GM23338 (cell line): ENCODE measurements around the gene FARSB. TPM values are rescaled to one million over a fixed set of nuclear protein-coding genes. Genes with fewer than 3 reads are reported as not detected.

Source experiments
- ATAC-seq: fragments of 200-7000 bp; cut with Tn5 transposase; 3 replicates; pipeline ENCODE4 v1.9.1; 2020
- DNase-seq: peaks from one replicate; pipeline ENCODE4 v3.0.0-alpha.2; 2015; ENCODE audit warnings: low spot score
- H2AFZ ChIP-seq: fragments of 200-600 bp; sonication (generic); 2 replicates; pipeline ENCODE4 v1.8.0; 2016; ENCODE audit warnings: antibody characterized with exemption, mild to moderate bottlenecking, moderate library complexity
- H3F3A ChIP-seq: fragments of 200-600 bp; sonication (generic); replicated peaks from 2 replicates; pipeline ENCODE4 v1.8.0; 2017; ENCODE audit warnings: antibody characterized with exemption, mixed run types, low read depth
- H3K27ac ChIP-seq: fragments of 200-600 bp; sonication (generic); 2 replicates; pipeline ENCODE4 v1.6.1; 2016; ENCODE audit warnings: low read depth
- H3K27me3 ChIP-seq: fragments of 200-600 bp; sonication (generic); 2 replicates; pipeline ENCODE4 v1.8.0; 2016; ENCODE audit warnings: mild to moderate bottlenecking, mixed run types, moderate library complexity; ENCODE audit not compliant: insufficient read depth
- H3K36me3 ChIP-seq: fragments of 200-600 bp; sonication (generic); 2 replicates; pipeline ENCODE4 v1.8.0; 2016; ENCODE audit warnings: mild to moderate bottlenecking; ENCODE audit not compliant: insufficient read depth
- H3K4me1 ChIP-seq: fragments of 200-600 bp; sonication (generic); 2 replicates; pipeline ENCODE4 v1.8.0; 2016; ENCODE audit warnings: mild to moderate bottlenecking, moderate library complexity; ENCODE audit not compliant: insufficient read depth
- H3K4me2 ChIP-seq: fragments of 200-600 bp; sonication (generic); 2 replicates; pipeline ENCODE4 v1.7.1; 2017; ENCODE audit warnings: mixed run types
- H3K4me3 ChIP-seq: fragments of 200-600 bp; sonication (generic); 2 replicates; pipeline ENCODE4 v1.6.1; 2016; ENCODE audit warnings: mixed run types
- H3K79me2 ChIP-seq: fragments of 200-600 bp; sonication (generic); replicated peaks from 2 replicates; pipeline ENCODE4 v1.8.0; 2017; ENCODE audit warnings: mild to moderate bottlenecking; ENCODE audit not compliant: insufficient read depth
- H3K9me2 ChIP-seq: fragments of 200-600 bp; sonication (generic); 2 replicates; pipeline ENCODE4 v1.8.0; 2017; ENCODE audit not compliant: insufficient read depth
- H4K20me1 ChIP-seq: fragments of 200-600 bp; sonication (generic); replicated peaks from 2 replicates; pipeline ENCODE4 v1.8.0; 2017; ENCODE audit warnings: mild to moderate bottlenecking; ENCODE audit not compliant: insufficient read depth
- H3K27ac Mint-ChIP-seq: 2 replicates; pipeline ENCODE4 v1.8.0; 2020; ENCODE audit warnings: inconsistent platforms, mild to moderate bottlenecking, moderate library complexity, mixed read lengths
- H3K27me3 Mint-ChIP-seq: 3 replicates; pipeline ENCODE4 v1.8.0; 2022; ENCODE audit warnings: low read depth, mild to moderate bottlenecking, moderate library complexity, mixed read lengths, inconsistent platforms; ENCODE audit not compliant: insufficient read depth, poor library complexity
- H3K36me3 Mint-ChIP-seq: 3 replicates; pipeline ENCODE4 v1.8.0; 2021; ENCODE audit warnings: low read depth, mild to moderate bottlenecking, inconsistent platforms, moderate library complexity, mixed read lengths
- H3K4me1 Mint-ChIP-seq: 3 replicates; pipeline ENCODE4 v1.8.0; 2020; ENCODE audit warnings: mild to moderate bottlenecking, inconsistent platforms, mixed read lengths
- H3K4me3 Mint-ChIP-seq: 3 replicates; pipeline ENCODE4 v1.8.0; 2021; ENCODE audit warnings: moderate library complexity, mild to moderate bottlenecking, inconsistent platforms, mixed read lengths
- H3K9me3 Mint-ChIP-seq: 3 replicates; pipeline ENCODE4 v1.8.0; 2020; ENCODE audit warnings: moderate library complexity, mild to moderate bottlenecking, inconsistent platforms, mixed read lengths
- CREB1 ChIP-seq: fragments of 250-450 bp; sonication (Bioruptor Pico); IDR thresholded peaks from 2 replicates; pipeline ENCODE4 v1.5.0; 2020; ENCODE audit warnings: low read depth, mild to moderate bottlenecking, moderate library complexity
- EZH2 ChIP-seq: fragments of 200-600 bp; sonication (generic); IDR thresholded peaks from one replicate; pipeline ENCODE4 v1.8.0; 2017; ENCODE audit warnings: antibody characterized with exemption, mild to moderate bottlenecking, low read depth; ENCODE audit not compliant: unreplicated experiment
- EZH2phosphoT487 ChIP-seq: fragments of 200-600 bp; sonication (generic); IDR thresholded peaks from one replicate; pipeline ENCODE4 v1.8.1; 2018; ENCODE audit warnings: antibody characterized with exemption; ENCODE audit not compliant: unreplicated experiment
- JUNB ChIP-seq: IDR thresholded peaks from one replicate; pipeline ENCODE4 v1.6.1; 2016; ENCODE audit warnings: antibody characterized with exemption; ENCODE audit not compliant: unreplicated experiment
- NANOG ChIP-seq: IDR thresholded peaks from 2 replicates; pipeline ENCODE4 v1.6.1; 2016; ENCODE audit warnings: antibody characterized with exemption, borderline replicate concordance
- POLR2AphosphoS5 ChIP-seq: IDR thresholded peaks from 2 replicates; pipeline ENCODE4 v1.6.1; 2016; ENCODE audit warnings: antibody characterized with exemption, low read depth
- STAT1 ChIP-seq: IDR thresholded peaks from one replicate; pipeline ENCODE4 v1.6.1; 2016; ENCODE audit warnings: antibody characterized with exemption; ENCODE audit not compliant: unreplicated experiment
- ZNF114 ChIP-seq: fragments of 250-450 bp; sonication (Bioruptor Pico); IDR thresholded peaks from 2 replicates; pipeline ENCODE4 v1.5.0; 2020; ENCODE audit warnings: mild to moderate bottlenecking, moderate library complexity
- ZNF331 ChIP-seq: fragments of 250-450 bp; sonication (Bioruptor Pico); IDR thresholded peaks from 2 replicates; pipeline ENCODE4 v1.5.0; 2020; ENCODE audit warnings: low read depth, mild to moderate bottlenecking, moderate library complexity
- polyA plus RNA-seq: library from polyadenylated mRNA; unstranded; fragments of >200 nt; fragmentation: Nextera tagmentation; extraction: Ambion mirVana; gene quantifications from 2 replicates; pipeline ENCODE4 v1.2.1, GENCODE V29; 2016
- total RNA-seq: library from RNA; depleted of rRNA; stranded (reverse); fragments of >200 nt; shearing (Covaris generic); gene quantifications from 2 replicates; pipeline ENCODE4 v1.2.3, GENCODE V29; 2014
- TF ChIP-seq, protein P1 (sequence below): IDR thresholded peaks from one replicate; pipeline ENCODE4 v1.6.1; 2018; ENCODE audit warnings: antibody characterized with exemption; ENCODE audit not compliant: unreplicated experiment
- TF ChIP-seq, protein P2 (sequence below): IDR thresholded peaks from 2 replicates; pipeline ENCODE4 v1.6.1; 2016; ENCODE audit warnings: antibody characterized with exemption
- TF ChIP-seq, protein P3 (sequence below): fragments of 250-450 bp; sonication (Bioruptor Pico); IDR thresholded peaks from 2 replicates; pipeline ENCODE4 v1.5.0; 2020; ENCODE audit warnings: mild to moderate bottlenecking, moderate library complexity

FARSB gene
- total and polyA plus RNA-seq, 2 experiments from 2014 or later = 32.5 to 40.0 TPM

DNA sequence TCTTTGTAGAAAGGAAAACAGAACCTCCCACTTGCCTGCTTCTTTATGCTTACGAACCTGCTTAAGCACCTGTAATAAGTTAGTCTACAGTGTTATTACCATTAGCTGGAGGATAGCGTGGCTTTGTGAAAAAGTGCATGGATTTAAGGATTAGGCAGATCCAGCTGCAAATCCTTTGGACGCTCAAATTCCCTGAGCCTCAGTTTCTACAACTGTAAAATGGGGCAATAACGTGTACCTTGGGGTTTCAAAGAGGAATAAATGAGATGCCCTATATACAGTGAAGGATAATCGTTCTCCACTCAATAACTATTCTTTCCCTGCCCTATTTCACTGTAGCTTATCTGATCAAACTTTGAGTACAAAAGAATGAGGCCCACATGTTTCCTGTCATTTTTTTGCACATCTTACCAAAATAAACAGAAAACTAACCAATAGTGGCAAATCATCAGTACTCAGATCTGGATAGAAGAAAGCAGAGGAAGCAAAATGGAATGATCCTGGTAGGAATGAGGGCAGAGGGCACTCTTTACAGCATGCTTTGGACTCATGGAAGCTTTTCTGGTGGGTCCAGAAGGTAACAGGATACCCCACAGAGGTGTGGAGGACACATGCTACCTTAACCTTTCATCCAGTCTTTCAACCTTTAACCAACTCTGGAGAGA lies 30.3 kb upstream of the FARSB start:
- H3K36me3 ChIP-seq = no peaks in the 10 kb centered on the region
- no peak overlapping the region for H3K4me3 ChIP-seq
- H3K4me1 ChIP-seq = no peaks in the 10 kb centered on the region
- Mint-ChIP-seq H3K27me3 (peaks cover 3% of the 10 kb centered on the region), H3K9me3 (no peaks in the 10 kb centered on the region), H3K36me3 (no peaks in the 10 kb centered on the region), H3K4me3 (no peak overlapping the region), H3K27ac (no peak overlapping the region), H3K4me1 (no peaks in the 10 kb centered on the region; the same call in 2 of the 3 replicates)
- no peaks in the 10 kb centered on the region for H3K9me2 ChIP-seq
- TF ChIP-seq ZNF331 = no peak
- TF ChIP-seq, protein P1, sequence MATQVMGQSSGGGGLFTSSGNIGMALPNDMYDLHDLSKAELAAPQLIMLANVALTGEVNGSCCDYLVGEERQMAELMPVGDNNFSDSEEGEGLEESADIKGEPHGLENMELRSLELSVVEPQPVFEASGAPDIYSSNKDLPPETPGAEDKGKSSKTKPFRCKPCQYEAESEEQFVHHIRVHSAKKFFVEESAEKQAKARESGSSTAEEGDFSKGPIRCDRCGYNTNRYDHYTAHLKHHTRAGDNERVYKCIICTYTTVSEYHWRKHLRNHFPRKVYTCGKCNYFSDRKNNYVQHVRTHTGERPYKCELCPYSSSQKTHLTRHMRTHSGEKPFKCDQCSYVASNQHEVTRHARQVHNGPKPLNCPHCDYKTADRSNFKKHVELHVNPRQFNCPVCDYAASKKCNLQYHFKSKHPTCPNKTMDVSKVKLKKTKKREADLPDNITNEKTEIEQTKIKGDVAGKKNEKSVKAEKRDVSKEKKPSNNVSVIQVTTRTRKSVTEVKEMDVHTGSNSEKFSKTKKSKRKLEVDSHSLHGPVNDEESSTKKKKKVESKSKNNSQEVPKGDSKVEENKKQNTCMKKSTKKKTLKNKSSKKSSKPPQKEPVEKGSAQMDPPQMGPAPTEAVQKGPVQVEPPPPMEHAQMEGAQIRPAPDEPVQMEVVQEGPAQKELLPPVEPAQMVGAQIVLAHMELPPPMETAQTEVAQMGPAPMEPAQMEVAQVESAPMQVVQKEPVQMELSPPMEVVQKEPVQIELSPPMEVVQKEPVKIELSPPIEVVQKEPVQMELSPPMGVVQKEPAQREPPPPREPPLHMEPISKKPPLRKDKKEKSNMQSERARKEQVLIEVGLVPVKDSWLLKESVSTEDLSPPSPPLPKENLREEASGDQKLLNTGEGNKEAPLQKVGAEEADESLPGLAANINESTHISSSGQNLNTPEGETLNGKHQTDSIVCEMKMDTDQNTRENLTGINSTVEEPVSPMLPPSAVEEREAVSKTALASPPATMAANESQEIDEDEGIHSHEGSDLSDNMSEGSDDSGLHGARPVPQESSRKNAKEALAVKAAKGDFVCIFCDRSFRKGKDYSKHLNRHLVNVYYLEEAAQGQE = no peak
- no peaks in the 10 kb centered on the region for H3K79me2 ChIP-seq
- no peaks in the 10 kb centered on the region for H3F3A ChIP-seq
- no peaks in the 10 kb centered on the region for H3K27me3 ChIP-seq
- no peak overlapping the region for H3K4me2 ChIP-seq
- H2AFZ ChIP-seq = no peak overlapping the region
- H3K27ac ChIP-seq = no peak overlapping the region
- no peaks in the 10 kb centered on the region for H4K20me1 ChIP-seq
- no peak for DNase-seq
- no peak for ATAC-seq

DNA sequence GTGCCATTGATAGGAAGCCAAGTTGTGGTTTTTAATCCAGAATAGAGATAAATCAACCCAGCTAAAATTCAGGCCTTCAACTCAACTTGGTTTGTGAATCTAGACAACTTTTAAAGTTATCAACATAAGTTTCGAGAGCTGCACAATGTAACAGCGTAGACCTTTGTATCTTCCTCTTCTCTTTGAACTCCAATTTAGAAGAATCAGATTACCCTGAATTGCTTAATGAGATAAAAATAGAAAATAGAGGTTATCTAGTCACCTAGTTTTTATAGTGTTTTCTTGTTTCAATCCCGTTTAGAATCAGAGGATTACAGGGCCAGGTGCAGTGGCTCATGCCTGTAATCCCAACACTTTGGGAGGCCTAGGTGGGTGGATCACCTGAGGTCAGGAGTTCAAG lies 27.9 kb upstream of the FARSB start:
- Histone ChIP-seq H3K27me3 (no peaks in the 10 kb centered on the region), H3K4me3 (no peak overlapping the region), H3K4me1 (no peaks in the 10 kb centered on the region), H2AFZ (no peak overlapping the region), H3K79me2 (no peaks in the 10 kb centered on the region), H4K20me1 (no peaks in the 10 kb centered on the region), H3K27ac (no peak overlapping the region), H3K9me2 (no peaks in the 10 kb centered on the region), H3K36me3 (no peaks in the 10 kb centered on the region), H3F3A (no peaks in the 10 kb centered on the region), H3K4me2 (no peak overlapping the region)
- no peaks in the 10 kb centered on the region for H3K4me1 Mint-ChIP-seq
- H3K27me3 Mint-ChIP-seq = peaks cover 3% of the 10 kb centered on the region
- DNase-seq (no peak), ATAC-seq (no peak)
- H3K27ac Mint-ChIP-seq = no peak overlapping the region
- H3K9me3 Mint-ChIP-seq = no peaks in the 10 kb centered on the region
- no peak overlapping the region for H3K4me3 Mint-ChIP-seq
- H3K36me3 Mint-ChIP-seq = no peaks in the 10 kb centered on the region
- no peak for TF ChIP-seq CREB1 (CRISPR knock-in tag)
- TF ChIP-seq, protein P2, sequence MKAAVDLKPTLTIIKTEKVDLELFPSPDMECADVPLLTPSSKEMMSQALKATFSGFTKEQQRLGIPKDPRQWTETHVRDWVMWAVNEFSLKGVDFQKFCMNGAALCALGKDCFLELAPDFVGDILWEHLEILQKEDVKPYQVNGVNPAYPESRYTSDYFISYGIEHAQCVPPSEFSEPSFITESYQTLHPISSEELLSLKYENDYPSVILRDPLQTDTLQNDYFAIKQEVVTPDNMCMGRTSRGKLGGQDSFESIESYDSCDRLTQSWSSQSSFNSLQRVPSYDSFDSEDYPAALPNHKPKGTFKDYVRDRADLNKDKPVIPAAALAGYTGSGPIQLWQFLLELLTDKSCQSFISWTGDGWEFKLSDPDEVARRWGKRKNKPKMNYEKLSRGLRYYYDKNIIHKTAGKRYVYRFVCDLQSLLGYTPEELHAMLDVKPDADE = no peak
- TF ChIP-seq NANOG = no peak
- TF ChIP-seq EZH2 = no peak
- TF ChIP-seq ZNF114 (CRISPR knock-in tag) = no peak
- TF ChIP-seq, protein P3, sequence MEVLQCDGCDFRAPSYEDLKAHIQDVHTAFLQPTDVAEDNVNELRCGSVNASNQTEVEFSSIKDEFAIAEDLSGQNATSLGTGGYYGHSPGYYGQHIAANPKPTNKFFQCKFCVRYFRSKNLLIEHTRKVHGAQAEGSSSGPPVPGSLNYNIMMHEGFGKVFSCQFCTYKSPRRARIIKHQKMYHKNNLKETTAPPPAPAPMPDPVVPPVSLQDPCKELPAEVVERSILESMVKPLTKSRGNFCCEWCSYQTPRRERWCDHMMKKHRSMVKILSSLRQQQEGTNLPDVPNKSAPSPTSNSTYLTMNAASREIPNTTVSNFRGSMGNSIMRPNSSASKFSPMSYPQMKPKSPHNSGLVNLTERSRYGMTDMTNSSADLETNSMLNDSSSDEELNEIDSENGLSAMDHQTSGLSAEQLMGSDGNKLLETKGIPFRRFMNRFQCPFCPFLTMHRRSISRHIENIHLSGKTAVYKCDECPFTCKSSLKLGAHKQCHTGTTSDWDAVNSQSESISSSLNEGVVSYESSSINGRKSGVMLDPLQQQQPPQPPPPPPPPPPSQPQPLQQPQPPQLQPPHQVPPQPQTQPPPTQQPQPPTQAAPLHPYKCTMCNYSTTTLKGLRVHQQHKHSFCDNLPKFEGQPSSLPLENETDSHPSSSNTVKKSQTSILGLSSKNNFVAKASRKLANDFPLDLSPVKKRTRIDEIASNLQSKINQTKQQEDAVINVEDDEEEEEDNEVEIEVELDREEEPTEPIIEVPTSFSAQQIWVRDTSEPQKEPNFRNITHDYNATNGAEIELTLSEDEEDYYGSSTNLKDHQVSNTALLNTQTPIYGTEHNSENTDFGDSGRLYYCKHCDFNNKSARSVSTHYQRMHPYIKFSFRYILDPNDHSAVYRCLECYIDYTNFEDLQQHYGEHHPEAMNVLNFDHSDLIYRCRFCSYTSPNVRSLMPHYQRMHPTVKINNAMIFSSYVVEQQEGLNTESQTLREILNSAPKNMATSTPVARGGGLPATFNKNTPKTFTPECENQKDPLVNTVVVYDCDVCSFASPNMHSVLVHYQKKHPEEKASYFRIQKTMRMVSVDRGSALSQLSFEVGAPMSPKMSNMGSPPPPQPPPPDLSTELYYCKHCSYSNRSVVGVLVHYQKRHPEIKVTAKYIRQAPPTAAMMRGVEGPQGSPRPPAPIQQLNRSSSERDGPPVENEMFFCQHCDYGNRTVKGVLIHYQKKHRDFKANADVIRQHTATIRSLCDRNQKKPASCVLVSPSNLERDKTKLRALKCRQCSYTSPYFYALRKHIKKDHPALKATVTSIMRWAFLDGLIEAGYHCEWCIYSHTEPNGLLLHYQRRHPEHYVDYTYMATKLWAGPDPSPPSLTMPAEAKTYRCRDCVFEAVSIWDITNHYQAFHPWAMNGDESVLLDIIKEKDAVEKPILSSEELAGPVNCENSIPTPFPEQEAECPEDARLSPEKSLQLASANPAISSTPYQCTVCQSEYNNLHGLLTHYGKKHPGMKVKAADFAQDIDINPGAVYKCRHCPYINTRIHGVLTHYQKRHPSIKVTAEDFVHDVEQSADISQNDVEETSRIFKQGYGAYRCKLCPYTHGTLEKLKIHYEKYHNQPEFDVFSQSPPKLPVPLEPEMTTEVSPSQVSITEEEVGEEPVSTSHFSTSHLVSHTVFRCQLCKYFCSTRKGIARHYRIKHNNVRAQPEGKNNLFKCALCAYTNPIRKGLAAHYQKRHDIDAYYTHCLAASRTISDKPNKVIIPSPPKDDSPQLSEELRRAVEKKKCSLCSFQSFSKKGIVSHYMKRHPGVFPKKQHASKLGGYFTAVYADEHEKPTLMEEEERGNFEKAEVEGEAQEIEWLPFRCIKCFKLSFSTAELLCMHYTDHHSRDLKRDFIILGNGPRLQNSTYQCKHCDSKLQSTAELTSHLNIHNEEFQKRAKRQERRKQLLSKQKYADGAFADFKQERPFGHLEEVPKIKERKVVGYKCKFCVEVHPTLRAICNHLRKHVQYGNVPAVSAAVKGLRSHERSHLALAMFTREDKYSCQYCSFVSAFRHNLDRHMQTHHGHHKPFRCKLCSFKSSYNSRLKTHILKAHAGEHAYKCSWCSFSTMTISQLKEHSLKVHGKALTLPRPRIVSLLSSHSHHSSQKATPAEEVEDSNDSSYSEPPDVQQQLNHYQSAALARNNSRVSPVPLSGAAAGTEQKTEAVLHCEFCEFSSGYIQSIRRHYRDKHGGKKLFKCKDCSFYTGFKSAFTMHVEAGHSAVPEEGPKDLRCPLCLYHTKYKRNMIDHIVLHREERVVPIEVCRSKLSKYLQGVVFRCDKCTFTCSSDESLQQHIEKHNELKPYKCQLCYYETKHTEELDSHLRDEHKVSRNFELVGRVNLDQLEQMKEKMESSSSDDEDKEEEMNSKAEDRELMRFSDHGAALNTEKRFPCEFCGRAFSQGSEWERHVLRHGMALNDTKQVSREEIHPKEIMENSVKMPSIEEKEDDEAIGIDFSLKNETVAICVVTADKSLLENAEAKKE (CRISPR knock-in tag) = no peak
- TF ChIP-seq POLR2AphosphoS5 = no peak
- no peak for TF ChIP-seq STAT1
- no peak for TF ChIP-seq EZH2phosphoT487
- TF ChIP-seq ZNF331 = no peak
- TF ChIP-seq JUNB = no peak
